ENCODE results near the gene KIAA0319L.

DNA sequence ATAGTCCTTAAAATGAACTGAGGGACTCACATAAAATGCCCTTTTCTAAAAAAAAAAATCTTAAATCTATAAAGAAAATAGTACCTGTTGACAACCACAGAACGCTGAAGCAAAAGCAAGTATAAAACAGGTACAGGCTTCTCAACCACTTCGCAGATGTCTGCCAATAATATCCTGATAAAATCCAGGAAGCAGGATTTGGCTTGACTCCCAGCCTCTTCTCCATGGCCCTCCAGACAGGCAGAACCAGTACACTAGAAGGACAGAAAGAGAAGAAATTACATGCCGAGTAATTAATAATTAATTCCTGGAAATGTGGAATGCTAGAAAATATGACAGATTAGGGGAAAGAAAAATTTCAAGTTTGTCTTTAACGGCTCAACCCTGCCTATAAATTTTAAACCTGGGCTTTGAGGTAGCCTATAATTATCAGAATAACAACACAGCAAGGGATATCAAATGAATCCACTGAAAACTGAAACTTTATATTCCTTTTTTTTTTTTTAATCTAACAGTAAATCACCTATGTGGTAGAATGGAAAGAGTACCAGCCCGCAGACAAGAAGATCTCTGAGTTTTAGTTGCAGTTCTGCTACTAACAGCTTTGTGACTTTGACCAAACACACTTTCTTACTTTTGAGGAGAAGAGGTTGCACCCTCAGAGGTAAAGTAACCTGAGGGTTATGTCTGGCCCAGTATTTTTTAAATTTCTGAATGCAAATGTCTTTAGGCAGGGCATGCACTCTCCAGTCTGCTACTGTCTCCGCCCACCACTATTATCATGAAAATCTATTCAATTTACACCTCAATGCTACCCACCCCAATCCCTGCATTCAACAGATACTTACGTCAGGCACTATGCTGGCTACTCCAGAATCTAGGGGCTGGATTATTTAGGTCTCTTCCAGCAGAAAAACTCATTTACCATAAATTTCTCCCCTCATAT lies 2.7 kb downstream of the KIAA0319L start:
- TF ChIP-seq, protein P1, sequence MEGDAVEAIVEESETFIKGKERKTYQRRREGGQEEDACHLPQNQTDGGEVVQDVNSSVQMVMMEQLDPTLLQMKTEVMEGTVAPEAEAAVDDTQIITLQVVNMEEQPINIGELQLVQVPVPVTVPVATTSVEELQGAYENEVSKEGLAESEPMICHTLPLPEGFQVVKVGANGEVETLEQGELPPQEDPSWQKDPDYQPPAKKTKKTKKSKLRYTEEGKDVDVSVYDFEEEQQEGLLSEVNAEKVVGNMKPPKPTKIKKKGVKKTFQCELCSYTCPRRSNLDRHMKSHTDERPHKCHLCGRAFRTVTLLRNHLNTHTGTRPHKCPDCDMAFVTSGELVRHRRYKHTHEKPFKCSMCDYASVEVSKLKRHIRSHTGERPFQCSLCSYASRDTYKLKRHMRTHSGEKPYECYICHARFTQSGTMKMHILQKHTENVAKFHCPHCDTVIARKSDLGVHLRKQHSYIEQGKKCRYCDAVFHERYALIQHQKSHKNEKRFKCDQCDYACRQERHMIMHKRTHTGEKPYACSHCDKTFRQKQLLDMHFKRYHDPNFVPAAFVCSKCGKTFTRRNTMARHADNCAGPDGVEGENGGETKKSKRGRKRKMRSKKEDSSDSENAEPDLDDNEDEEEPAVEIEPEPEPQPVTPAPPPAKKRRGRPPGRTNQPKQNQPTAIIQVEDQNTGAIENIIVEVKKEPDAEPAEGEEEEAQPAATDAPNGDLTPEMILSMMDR (conservative IDR thresholded peaks at IDR 0.05; ENCODE audit: low read depth, low read length) = no peak
- TF ChIP-seq EZH2 (IDR thresholded peaks at IDR 0.05; ENCODE audit: low read length, unreplicated experiment) = no peak

Data from PC-3 (cell line).